ENCODE data around the gene MLN.
A peak's percentile ranks its signal among the peaks of the same experiment; 100 is the strongest.

Gene MLN

DNA sequence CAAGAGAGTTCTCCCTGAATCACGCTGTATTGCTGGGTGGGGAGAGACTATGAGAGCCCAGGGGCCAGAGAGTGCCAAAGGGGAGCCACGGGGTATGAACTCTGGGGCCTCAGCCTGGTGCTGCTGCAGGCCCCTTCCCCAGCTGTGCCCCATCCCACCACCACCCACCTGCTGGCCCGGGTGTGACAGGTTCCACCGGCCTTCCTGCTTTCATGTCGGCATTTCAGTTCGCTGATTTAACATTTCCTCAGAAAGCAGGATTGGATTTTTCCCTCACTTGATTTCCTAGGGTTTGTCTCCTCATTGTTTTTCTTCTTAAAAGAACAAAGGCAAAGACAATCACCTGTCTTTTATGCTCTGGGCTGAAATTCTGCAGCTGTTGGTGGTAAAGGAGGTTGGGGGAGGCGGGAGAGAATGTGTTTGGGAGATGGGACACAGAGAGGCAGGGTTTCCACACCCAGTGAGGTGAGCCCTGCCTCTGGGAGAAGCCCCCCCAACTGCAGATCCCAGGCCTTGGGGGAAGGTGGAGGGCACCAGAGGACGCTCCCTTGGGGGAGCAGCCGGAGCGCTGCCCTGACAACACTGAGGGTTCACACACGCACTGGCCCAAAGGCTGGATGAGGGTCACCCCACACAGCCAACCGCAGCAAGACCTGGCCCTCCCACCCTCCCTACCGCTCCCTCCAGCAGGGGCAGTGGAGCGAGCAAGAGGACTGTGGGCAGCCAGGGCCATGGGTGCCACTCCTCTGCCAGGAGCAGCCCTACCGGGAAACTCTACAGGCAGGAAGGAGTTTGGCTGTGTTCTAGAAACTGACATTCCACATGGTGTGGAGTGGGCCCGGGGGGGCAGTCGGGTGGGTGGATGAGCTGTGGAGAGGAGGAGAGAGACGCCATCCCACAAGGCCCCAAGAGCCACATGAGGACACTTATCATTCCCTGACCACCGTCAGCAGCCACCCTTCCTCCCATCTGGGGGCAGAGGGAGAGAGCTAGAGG is 10.5 kb upstream of the MLN start:
- no peak for DNase-seq

- DNase-seq, result no peak
Observed at GRCh38 chr6:33813246-33813904, 9.6 kb upstream of the MLN start.

DNA sequence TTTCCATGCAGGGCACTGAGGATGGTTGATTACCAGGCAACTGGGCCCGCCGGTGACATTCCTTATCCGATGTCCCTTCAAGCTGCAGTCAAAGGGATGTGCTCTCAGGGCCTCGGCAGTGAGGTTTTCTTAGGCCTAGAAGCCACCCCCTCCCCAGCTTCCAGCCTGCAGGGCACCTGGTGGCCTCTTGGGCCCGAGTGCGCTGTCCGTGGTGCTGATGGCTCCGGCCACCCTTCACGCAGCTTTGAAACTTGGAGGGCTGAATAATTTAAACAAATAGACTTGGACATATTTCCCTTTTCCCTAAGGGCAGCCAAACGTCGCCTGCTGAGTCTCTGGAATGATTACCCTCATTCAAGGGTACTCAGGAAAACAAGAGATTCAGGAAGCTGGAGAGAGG is 8.9 kb upstream of the MLN start:
- peak; percentile 55 for DNase-seq

DNA sequence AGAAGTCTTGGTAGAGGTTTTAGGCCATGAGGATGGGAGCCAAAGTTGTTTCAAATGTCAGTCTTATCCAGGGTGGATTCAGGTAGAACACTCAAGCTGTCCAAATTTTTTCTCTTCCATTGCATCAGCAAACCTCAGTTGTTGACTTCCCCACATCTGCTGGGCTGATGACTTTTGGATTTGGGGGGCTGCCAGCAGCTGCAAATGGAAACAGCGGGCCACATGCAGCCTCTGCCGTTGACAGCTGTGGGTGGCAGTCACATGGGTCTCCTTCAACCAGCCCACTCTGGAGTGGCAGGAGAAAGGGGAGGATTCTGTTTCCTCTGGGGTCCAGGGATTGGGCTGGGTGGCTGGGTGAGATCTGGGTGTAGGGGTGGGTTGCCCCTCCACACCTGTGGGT is 5.8 kb upstream of the MLN start:
- DNase-seq, result peak; percentile 34

- no peak for DNase-seq
Observed at GRCh38 chr6:33808641-33809180, 4.9 kb upstream of the MLN start.

DNA sequence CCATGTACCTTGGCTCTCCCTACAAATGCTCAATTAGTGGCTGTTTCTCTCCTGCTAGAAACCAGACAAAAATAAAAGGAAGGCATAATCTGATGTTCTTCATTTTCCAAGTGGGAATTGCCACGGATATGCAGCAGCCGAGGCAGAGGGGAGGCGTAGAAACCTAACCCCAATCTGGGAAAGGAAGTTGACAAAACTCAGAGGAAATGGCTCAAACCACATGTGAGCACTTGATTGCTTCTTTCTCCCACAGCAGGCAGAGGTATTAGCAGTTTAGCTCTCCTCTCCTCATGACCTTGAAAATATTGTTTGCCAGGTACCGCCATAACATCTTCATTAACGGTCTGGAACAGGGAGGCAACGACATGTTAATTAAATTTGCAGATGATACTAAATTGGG is 3.8 kb upstream of the MLN start:
- no peak for DNase-seq

DNA sequence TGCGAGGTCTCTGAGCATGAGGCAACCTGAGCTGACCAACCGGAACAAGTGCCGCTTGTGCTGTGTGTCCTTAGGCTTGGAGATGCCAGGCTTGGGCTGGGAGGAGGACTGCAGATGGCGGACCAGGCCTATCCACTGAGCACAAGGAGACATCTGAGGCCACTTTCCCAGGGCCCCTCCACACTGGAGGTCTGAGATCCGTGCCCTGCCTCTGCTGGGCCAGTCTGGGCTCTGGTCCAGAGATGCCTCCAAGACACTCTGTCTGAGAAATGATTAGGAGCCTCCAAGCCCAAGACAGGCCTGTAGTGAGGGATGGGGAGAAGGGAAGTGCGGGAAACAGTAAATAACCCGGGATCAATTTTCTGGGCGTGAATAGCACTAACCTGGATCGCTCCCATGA is 3.0 kb upstream of the MLN start:
- no peak for DNase-seq

GRCh38 chr6:33802186-33802958 is 1.4 kb downstream of the MLN start:
- peak; percentile 75 for DNase-seq

- DNase-seq, result no peak
Observed at GRCh38 chr6:33801611-33802010, 2.2 kb downstream of the MLN start.

GRCh38 chr6:33800248-33800969 is 3.4 kb downstream of the MLN start:
- DNase-seq, result no peak

GRCh38 chr6:33799454-33800113 is 4.2 kb downstream of the MLN start:
- peak; percentile 54 for DNase-seq

DNA sequence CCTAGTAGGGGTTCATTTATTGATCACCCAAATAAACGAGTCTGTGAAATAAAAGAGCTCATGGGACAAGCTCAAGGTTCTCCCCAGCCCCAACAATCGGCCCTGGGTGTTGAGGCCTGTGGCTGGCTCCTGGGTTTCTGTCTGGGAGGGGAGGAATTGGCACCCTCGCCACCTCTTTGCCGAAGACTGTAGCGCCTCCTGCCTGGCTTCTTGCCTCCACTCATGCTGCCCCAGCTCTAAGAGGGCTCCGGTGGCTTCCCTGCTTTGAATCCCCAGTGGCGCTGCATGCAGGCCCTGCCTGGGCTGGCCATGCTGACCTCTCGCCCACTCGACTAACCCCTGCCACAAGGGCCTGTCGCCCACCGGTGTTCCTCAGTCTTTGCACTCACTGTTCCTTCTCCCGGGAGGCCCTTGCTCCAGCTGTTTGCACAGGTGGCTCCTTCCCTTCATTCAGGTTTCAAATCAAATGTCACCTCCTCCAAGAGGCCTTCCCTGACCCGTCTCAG is 5.4 kb downstream of the MLN start:
- no peak for DNase-seq

DNA sequence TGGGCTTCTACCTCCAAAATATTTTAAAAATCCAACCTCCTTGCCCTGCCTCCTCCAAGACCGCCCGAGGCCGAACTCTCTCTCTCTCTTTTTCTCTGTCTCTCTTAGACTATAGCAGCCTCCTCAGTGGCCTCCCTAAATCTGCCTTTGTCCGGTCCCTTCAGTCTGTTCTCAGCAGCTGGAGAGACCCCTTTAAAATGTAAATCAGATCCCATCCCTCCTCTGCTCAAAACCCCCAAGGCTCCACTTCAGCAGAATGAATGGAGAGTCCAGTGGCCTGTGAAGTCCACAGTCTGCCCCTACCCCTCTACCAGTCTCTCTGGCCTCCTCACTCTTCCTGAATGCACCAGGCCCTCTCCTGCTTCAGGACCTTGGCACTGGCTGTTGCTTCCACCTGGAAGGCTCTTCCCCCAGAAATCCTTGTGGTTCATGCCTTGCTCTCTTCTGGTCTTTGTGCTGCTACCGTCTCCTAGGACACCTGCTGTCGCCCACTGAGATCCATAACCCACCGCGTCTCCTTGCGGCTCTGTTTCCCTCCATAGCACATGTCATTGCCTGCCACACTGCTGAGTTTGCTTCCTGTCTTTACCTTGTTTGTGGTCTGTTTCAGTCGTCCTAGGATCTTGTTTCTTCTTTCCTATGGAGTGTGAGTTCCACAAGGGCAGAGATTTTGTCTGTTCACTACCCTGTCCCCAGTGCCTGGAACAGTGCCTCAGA is 6.0 kb downstream of the MLN start:
- no peak for DNase-seq

- DNase-seq, result no peak
Observed at GRCh38 chr6:33794910-33795623, 8.7 kb downstream of the MLN start.

- DNase-seq, result no peak
Observed at GRCh38 chr6:33792981-33793380, 10.8 kb downstream of the MLN start.

DNA sequence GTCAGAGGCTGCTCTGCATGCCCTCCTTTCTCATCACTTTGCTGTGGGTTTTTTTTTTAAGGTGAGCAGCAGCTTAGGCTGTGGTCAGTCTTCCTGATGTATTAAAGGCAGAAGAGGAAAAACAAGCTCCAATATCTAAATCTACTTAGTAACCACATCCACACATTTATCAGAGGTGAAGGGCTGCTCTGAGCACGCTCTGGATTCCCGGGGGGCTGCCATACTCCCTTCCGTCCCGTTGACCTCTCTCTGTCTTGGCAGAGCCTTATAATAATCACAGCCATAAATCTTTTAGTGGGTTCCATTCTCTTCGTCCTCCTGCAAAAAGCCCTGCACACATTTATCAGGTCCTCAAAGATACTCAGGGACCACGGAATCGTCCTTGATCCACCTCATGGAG is 12.2 kb downstream of the MLN start:
- no peak for DNase-seq

GRCh38 chr6:33790910-33791309 is 12.9 kb downstream of the MLN start:
- DNase-seq, result no peak

GRCh38 chr6:33790379-33790778 is 13.4 kb downstream of the MLN start:
- no peak for DNase-seq

DNA sequence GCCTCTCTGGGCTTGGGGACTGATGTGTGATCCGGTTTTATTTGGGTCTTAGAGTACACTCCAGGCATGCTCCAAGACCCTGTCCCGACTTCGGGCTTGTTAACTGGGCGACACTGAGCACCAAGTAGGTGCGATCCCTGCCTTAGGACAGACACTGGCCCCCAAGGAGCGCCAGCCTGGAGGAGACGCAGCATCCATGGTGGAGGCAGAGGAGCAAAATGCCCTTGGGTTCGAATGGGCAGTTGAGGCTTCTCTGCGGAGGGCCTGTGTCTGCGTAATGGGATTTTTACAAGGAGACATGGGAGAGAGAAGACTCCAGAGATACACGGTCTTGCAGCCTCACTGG is 14.3 kb downstream of the MLN start:
- DNase-seq, result no peak
